Thyroid gland (tissue), 4 donors: Measurements from ENCODE around the gene GALNT1.

ENCODE experiments used
- CTCF ChIP-seq, 6 experiments: fragments of 200-600 bp in 3 of 6; fragments of 450-650 bp in 3 of 6; sonication (generic) in 3 of 6; IDR thresholded peaks; one replicate each; pipeline ENCODE4 v1.5.1; 2016 to 2019; ENCODE audit warnings: antibody characterized with exemption in 6 of 6, mild to moderate bottlenecking in 2 of 6, inconsistent platforms in 1 of 6, moderate library complexity in 1 of 6
- POLR2A ChIP-seq, 2 donors: fragments of 450-650 bp; IDR thresholded peaks; one replicate each; pipeline ENCODE4 v1.6.1; 2017; ENCODE audit warnings: antibody characterized with exemption in 2 of 2, mild to moderate bottlenecking in 2 of 2, moderate library complexity in 1 of 2

- TF ChIP-seq POLR2A (IDR thresholded peaks at IDR 0.05) (no peak), CTCF (IDR thresholded peaks at IDR 0.05) (no peak)
Observed at GRCh38 chr18:35646449-35646848, 64.9 kb downstream of the GALNT1 start.
